GM23338 (cell line): ENCODE results near the gene FOXP1. TPM values are rescaled to one million over a fixed set of nuclear protein-coding genes. Genes with fewer than 3 reads are reported as not detected.

Experiments used
- ATAC-seq: fragments of 200-7000 bp; cut with Tn5 transposase; 3 replicates; pipeline ENCODE4 v1.9.1; 2020
- DNase-seq: peaks from one replicate; pipeline ENCODE4 v3.0.0-alpha.2; 2015; ENCODE audit warnings: low spot score
- H2AFZ ChIP-seq: fragments of 200-600 bp; sonication (generic); 2 replicates; pipeline ENCODE4 v1.8.0; 2016; ENCODE audit warnings: antibody characterized with exemption, mild to moderate bottlenecking, moderate library complexity
- H3F3A ChIP-seq: fragments of 200-600 bp; sonication (generic); replicated peaks from 2 replicates; pipeline ENCODE4 v1.8.0; 2017; ENCODE audit warnings: antibody characterized with exemption, mixed run types, low read depth
- H3K27ac ChIP-seq: fragments of 200-600 bp; sonication (generic); 2 replicates; pipeline ENCODE4 v1.6.1; 2016; ENCODE audit warnings: low read depth
- H3K27me3 ChIP-seq: fragments of 200-600 bp; sonication (generic); 2 replicates; pipeline ENCODE4 v1.8.0; 2016; ENCODE audit warnings: mild to moderate bottlenecking, mixed run types, moderate library complexity; ENCODE audit not compliant: insufficient read depth
- H3K36me3 ChIP-seq: fragments of 200-600 bp; sonication (generic); 2 replicates; pipeline ENCODE4 v1.8.0; 2016; ENCODE audit warnings: mild to moderate bottlenecking; ENCODE audit not compliant: insufficient read depth
- H3K4me1 ChIP-seq: fragments of 200-600 bp; sonication (generic); 2 replicates; pipeline ENCODE4 v1.8.0; 2016; ENCODE audit warnings: mild to moderate bottlenecking, moderate library complexity; ENCODE audit not compliant: insufficient read depth
- H3K4me2 ChIP-seq: fragments of 200-600 bp; sonication (generic); 2 replicates; pipeline ENCODE4 v1.7.1; 2017; ENCODE audit warnings: mixed run types
- H3K4me3 ChIP-seq: fragments of 200-600 bp; sonication (generic); 2 replicates; pipeline ENCODE4 v1.6.1; 2016; ENCODE audit warnings: mixed run types
- H3K79me2 ChIP-seq: fragments of 200-600 bp; sonication (generic); replicated peaks from 2 replicates; pipeline ENCODE4 v1.8.0; 2017; ENCODE audit warnings: mild to moderate bottlenecking; ENCODE audit not compliant: insufficient read depth
- H3K9me2 ChIP-seq: fragments of 200-600 bp; sonication (generic); 2 replicates; pipeline ENCODE4 v1.8.0; 2017; ENCODE audit not compliant: insufficient read depth
- H4K20me1 ChIP-seq: fragments of 200-600 bp; sonication (generic); replicated peaks from 2 replicates; pipeline ENCODE4 v1.8.0; 2017; ENCODE audit warnings: mild to moderate bottlenecking; ENCODE audit not compliant: insufficient read depth
- H3K27ac Mint-ChIP-seq: 2 replicates; pipeline ENCODE4 v1.8.0; 2020; ENCODE audit warnings: inconsistent platforms, mild to moderate bottlenecking, moderate library complexity, mixed read lengths
- H3K27me3 Mint-ChIP-seq: 3 replicates; pipeline ENCODE4 v1.8.0; 2022; ENCODE audit warnings: low read depth, mild to moderate bottlenecking, moderate library complexity, mixed read lengths, inconsistent platforms; ENCODE audit not compliant: insufficient read depth, poor library complexity
- H3K36me3 Mint-ChIP-seq: 3 replicates; pipeline ENCODE4 v1.8.0; 2021; ENCODE audit warnings: low read depth, mild to moderate bottlenecking, inconsistent platforms, moderate library complexity, mixed read lengths
- H3K4me1 Mint-ChIP-seq: 3 replicates; pipeline ENCODE4 v1.8.0; 2020; ENCODE audit warnings: mild to moderate bottlenecking, inconsistent platforms, mixed read lengths
- H3K4me3 Mint-ChIP-seq: 3 replicates; pipeline ENCODE4 v1.8.0; 2021; ENCODE audit warnings: moderate library complexity, mild to moderate bottlenecking, inconsistent platforms, mixed read lengths
- H3K9me3 Mint-ChIP-seq: 3 replicates; pipeline ENCODE4 v1.8.0; 2020; ENCODE audit warnings: moderate library complexity, mild to moderate bottlenecking, inconsistent platforms, mixed read lengths
- CREB1 ChIP-seq: fragments of 250-450 bp; sonication (Bioruptor Pico); IDR thresholded peaks from 2 replicates; pipeline ENCODE4 v1.5.0; 2020; ENCODE audit warnings: low read depth, mild to moderate bottlenecking, moderate library complexity
- CTCF ChIP-seq, 2 experiments: fragments of 200-600 bp in 1 of 2; sonication (generic) in 1 of 2; conservative IDR thresholded peaks; 2 replicates each; pipeline versions ENCODE4 v1.5.1 to v1.6.1; 2016 to 2017; ENCODE audit warnings: antibody characterized with exemption in 2 of 2, low read depth in 2 of 2, mild to moderate bottlenecking in 2 of 2, moderate library complexity in 1 of 2
- EZH2 ChIP-seq: fragments of 200-600 bp; sonication (generic); IDR thresholded peaks from one replicate; pipeline ENCODE4 v1.8.0; 2017; ENCODE audit warnings: antibody characterized with exemption, mild to moderate bottlenecking, low read depth; ENCODE audit not compliant: unreplicated experiment
- EZH2phosphoT487 ChIP-seq: fragments of 200-600 bp; sonication (generic); IDR thresholded peaks from one replicate; pipeline ENCODE4 v1.8.1; 2018; ENCODE audit warnings: antibody characterized with exemption; ENCODE audit not compliant: unreplicated experiment
- JUNB ChIP-seq: IDR thresholded peaks from one replicate; pipeline ENCODE4 v1.6.1; 2016; ENCODE audit warnings: antibody characterized with exemption; ENCODE audit not compliant: unreplicated experiment
- NANOG ChIP-seq: IDR thresholded peaks from 2 replicates; pipeline ENCODE4 v1.6.1; 2016; ENCODE audit warnings: antibody characterized with exemption, borderline replicate concordance
- POLR2AphosphoS5 ChIP-seq: IDR thresholded peaks from 2 replicates; pipeline ENCODE4 v1.6.1; 2016; ENCODE audit warnings: antibody characterized with exemption, low read depth
- REST ChIP-seq: IDR thresholded peaks from one replicate; pipeline ENCODE4 v1.6.1; 2018; ENCODE audit warnings: antibody characterized with exemption; ENCODE audit not compliant: unreplicated experiment
- ZNF462 ChIP-seq: fragments of 250-450 bp; sonication (Bioruptor Pico); IDR thresholded peaks from 2 replicates; pipeline ENCODE4 v1.5.0; 2020; ENCODE audit warnings: mild to moderate bottlenecking, moderate library complexity
- polyA plus RNA-seq: library from polyadenylated mRNA; unstranded; fragments of >200 nt; fragmentation: Nextera tagmentation; extraction: Ambion mirVana; gene quantifications from 2 replicates; pipeline ENCODE4 v1.2.1, GENCODE V29; 2016
- total RNA-seq: library from RNA; depleted of rRNA; stranded (reverse); fragments of >200 nt; shearing (Covaris generic); gene quantifications from 2 replicates; pipeline ENCODE4 v1.2.3, GENCODE V29; 2014

Gene FOXP1
- total and polyA plus RNA-seq, 2 experiments from 2014 or later, result 32.9 to 35.5 TPM

GRCh38 chr3:71616571-71617021 lies 33.1 kb upstream of the FOXP1 start:
- Histone ChIP-seq H3K4me3 (no peak overlapping the region), H3K36me3 (no peaks in the 10 kb centered on the region), H3K79me2 (no peaks in the 10 kb centered on the region), H3K27ac (no peak overlapping the region), H3K4me1 (no peaks in the 10 kb centered on the region), H2AFZ (no peak overlapping the region), H3K4me2 (no peak overlapping the region), H3K27me3 (no peaks in the 10 kb centered on the region), H3F3A (no peaks in the 10 kb centered on the region), H3K9me2 (peaks cover 12% of the 10 kb centered on the region; the same call in 1 of the 2 replicates), H4K20me1 (no peaks in the 10 kb centered on the region)
- TF ChIP-seq CTCF (conservative IDR thresholded peaks at IDR 0.05; ENCODE audit: low read depth in 2 of 2) (no peak), CREB1 (no peak), POLR2AphosphoS5 (no peak), ZNF462 (no peak), REST (no peak), JUNB (no peak), EZH2phosphoT487 (no peak), NANOG (no peak), EZH2 (no peak)
- DNase-seq (no peak), ATAC-seq (no peak)
- H3K27ac Mint-ChIP-seq, result no peak overlapping the region
- no peaks in the 10 kb centered on the region for H3K36me3 Mint-ChIP-seq
- H3K4me3 Mint-ChIP-seq, result no peak overlapping the region
- H3K4me1 Mint-ChIP-seq, result peaks cover 6% of the 10 kb centered on the region
- no peaks in the 10 kb centered on the region; the same call in 2 of the 3 replicates for H3K9me3 Mint-ChIP-seq
- peaks cover 3% of the 10 kb centered on the region for H3K27me3 Mint-ChIP-seq
